NCI-H2196 treated with DMSO at 0.1 percent for 48 hours (cell line): ENCODE data around the gene AKIRIN2.
"Not testable (repeated sequence)": the region's sequence is repeated elsewhere in the genome, so short reads cannot be mapped to it uniquely, and the experiment has no call there.

ENCODE experiments used
- DNase-seq: peaks from one replicate; lab custom pipeline; 2025; ENCODE audit not compliant: unreplicated experiment; lab: John Stamatoyannopoulos, UW

AKIRIN2 gene

GRCh38 chr6:87718662-87719433 lies 16.8 kb upstream of the AKIRIN2 start:
- no peak for DNase-seq

GRCh38 chr6:87716928-87717614 lies 15.0 kb upstream of the AKIRIN2 start:
- no peak for DNase-seq

- DNase-seq: no peak
Observed at GRCh38 chr6:87714093-87714842, 12.2 kb upstream of the AKIRIN2 start.

DNA sequence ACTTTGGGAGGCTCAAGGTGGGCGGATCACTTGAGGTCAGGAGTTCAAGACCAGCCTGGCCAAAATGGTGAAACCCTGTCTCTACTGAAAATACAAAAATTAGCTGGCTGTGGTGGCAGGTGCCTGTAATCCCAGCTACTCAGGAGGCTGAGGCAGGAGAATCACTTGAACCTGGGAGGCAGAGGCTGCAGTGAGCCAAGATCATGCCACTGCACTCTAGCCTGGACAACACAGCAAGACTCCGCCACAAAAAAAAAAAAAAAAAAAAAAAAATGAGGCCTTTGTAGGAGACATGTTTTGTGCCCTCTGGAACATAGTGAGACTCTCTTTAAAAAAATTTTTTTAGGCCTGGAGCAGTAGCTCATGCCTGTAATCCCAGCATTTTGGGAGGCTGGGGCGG lies 10.7 kb upstream of the AKIRIN2 start:
- not testable (repeated sequence) for DNase-seq

- no peak for DNase-seq
Observed at GRCh38 chr6:87710090-87710489, 8.1 kb upstream of the AKIRIN2 start.

DNA sequence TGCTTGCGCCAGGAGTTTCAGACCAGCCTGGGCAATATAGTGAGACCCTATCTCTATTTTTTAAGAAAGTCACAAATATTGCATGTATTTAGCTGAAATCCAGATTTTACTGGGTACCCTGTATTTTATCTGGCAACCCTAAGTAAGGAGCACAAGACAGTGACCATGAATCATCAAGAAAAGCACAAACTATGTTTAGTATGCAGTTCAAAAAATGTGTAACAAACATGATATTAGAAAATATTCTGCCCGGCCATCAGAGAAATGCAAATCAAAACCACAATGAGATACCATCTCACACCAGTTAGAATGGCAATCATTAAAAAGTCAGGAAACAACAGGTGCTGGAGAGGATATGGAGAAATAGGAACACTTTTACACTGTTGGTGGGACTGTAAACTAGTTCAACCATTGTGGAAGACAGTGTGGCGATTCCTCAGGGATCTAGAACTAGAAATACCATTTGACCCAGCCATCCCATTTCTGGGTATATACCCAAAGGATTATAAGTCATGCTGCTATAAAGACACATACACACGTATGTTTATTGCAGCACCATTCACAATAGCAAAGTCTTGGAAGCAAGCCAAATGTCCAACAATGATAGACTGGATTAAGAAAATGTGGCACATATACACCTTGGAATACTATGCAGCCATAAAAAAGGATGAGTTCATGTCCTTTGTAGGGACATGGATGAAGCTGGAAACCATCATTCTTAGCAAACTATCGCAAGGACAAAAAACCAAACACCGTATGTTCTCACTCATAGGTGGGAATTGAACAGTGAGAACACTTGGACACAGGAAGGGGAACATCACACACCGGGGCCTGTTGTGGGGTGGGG lies 6.8 kb upstream of the AKIRIN2 start:
- not testable (repeated sequence) for DNase-seq

GRCh38 chr6:87706187-87706966 lies 4.3 kb upstream of the AKIRIN2 start:
- no peak for DNase-seq

DNA sequence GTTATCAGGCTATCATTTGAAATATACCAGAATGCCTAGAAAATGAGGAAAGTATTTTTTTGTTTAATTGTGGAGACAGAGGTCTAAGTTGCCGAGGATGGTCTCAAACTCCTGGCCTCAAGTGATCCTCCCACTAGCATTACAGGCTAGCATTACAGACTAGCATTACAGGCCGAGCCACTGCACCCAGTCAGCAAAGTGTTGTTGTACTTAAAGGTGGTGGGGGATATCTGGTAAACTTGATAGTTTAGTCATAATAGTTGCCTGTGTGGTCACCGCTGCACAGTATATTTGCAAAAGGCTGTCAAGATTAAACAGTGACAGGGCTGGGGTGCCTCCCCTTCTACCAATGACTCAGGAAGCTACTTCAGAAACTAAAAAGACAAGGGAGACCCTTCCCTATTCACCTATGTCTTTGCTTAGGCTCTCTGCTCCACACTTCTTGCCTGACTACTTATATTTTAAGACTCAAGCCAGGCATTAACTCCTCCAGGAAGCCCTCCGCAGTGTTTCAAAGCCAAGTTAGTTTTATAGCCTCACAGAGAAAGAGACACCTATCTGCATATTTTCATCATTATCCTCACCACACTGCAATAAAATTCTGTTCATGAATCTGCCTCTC lies 3.1 kb upstream of the AKIRIN2 start:
- DNase-seq: no peak

DNA sequence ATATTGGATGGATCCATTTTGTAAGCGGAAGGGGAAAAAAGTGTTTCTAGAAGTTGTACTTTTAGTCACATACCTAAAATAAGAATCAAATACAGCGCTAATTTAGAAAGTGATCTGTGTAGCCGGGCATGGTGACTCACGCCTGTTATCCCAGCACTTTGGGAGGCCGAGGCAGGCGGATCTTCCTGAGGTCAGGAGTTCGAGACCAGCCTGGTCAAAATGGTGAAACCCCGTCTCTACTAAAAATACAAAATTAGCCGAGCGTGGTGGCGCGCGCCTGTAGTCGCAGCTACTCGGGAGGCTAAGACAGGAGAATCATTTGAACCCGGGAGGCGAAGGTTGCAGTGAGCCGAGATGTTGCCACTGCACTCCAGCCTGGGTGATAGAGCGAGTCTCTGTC lies 1.0 kb upstream of the AKIRIN2 start:
- DNase-seq: not testable (repeated sequence)

GRCh38 chr6:87702589-87702945 lies 534 bp upstream of the AKIRIN2 start:
- no peak for DNase-seq

DNA sequence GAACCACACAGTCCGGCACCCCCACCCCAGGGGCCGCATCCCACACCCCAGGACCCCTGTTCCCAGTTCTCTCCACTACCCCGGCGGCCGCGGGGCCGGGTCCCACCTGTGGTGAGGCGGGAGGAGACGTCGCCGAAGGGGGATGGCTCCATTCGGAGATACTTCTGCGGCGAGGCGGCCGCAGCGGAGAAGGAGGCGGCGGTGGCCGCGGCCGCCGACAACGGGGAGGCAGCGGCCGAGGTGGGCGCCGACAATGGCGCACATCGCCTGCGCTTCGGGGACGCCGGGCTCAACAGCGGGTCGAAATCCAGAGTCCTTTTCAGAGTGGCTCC lies 723 bp downstream of the AKIRIN2 start:
- DNase-seq: no peak

GRCh38 chr6:87700397-87701343 lies 1.4 kb downstream of the AKIRIN2 start:
- DNase-seq: no peak

GRCh38 chr6:87699576-87699975 lies 2.5 kb downstream of the AKIRIN2 start:
- no peak for DNase-seq

DNA sequence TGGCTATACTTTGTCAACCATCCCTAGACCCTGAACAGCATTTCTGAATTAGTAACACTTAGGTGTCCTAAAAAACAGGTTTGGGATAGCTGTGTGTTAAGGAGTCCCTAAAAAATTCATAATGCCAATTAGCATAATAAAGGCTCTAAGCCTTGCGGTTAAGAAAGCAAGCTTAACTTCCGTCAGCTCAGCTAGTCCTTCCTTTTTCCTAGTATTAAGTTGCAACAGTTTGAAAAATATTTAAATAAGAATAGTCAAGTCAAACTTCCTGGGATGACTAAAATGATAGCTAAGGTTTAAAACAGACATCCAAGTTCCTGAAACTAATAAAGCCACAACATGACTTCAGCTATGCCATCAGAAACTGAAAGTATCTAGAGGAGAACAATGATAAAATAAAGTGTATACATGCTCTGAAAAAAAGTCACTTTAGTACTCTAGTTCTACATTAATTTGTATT lies 3.5 kb downstream of the AKIRIN2 start:
- no peak for DNase-seq

DNA sequence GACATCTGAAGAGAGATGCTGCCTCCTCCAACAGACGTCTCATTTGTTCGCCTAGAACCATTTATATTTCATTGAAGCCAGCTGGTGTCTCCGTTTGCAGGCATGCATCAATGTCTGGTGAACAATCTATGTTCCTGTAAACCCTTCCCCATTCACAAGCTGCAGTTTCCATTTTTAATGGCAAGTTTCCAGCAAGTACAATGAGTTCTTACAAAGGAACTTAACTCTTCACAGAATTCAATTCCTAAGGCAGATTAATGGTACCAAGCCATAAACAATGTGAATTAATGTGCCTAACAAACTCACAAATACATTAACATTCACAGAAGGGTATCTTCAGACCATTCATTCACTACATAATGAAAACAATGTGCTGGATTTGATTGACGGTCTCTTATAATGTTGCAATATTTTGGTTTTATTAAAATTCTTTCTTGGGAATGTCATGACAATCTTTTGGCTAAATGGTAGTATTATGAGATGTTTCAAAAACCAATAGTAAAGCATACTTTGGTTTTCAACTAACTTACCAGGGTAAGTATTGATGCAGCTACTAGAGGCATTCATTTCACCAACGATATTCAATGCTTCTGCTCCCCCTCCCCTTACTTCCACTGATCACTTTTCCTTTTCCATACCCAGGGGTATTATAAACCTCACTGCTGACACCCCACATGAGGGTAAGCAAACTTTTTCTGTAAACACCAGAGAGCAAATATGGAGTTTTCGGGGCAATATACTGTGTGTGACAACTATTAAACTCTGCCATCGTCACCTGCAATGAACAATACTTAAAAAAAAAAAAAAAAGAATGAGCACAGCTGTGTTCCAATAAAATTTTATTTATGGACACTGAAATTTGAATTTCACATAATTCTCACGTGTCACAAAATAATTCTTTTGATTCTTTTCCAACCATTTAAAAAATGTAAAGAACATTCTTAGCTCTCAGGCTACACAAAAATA lies 4.2 kb downstream of the AKIRIN2 start:
- DNase-seq: no peak

DNA sequence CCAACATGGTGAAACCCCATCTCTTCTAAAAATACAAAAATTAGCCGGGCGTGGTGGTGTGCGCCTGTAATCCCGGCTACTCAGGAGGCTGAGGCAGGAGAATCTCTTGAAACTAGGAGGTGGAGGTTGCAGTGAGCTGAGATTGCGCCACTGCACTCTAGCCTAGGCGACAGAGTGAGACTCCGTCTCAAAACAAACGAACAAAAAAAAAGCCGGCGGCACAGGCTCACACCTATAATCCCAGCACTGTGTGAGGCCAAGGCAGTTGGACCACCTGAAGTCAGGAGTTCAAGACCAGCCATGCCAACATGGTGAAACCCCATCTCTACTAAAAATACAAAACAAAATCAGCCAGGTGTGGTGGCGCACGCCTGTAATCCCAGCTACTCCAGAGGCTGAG lies 5.2 kb downstream of the AKIRIN2 start:
- DNase-seq: not testable (repeated sequence)

DNA sequence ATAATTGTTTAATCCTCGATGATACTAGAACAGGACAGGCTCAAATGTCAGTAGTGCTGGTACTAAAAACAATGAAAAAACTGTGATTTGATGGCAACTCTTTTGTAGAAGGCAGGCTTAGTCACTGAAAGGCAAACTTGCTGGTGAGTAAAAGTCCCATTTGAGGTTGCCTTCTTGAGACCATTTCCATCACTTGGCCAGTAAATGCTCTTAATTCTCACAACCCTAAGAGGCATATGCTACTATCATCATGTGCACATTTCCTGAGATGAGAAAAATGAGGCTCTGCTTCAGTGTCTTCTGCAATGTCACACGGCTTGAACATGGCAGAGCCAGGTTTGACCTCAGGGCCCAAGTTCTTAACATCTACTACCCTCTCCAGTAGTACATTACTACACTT lies 9.9 kb downstream of the AKIRIN2 start:
- no peak for DNase-seq

DNA sequence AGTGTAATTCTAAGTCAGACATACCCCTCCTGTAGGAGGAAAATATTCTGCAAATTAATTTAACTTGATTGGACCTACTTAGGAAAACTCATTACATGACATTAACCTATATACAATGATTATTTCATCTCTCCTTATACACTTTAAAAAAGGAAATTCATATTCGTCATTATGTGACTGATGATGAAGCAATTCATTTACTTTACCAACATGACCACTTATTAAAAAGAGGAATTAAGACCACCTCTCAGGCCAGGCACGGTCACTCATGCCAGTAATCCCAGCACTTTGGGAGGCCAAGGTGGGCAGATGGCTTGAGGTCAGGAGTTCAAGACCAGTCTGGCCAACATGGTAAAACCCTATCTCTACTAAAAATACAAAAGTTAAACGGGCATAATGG lies 11.6 kb downstream of the AKIRIN2 start:
- DNase-seq: no peak
